K562 (cell line): Measurements from ENCODE around the gene MAPK8IP1. TPM values are rescaled to one million over a fixed set of nuclear protein-coding genes. Genes with fewer than 3 reads are reported as not detected.

Experiments
- ATAC-seq: fragments of 200-7000 bp; cut with Tn5 transposase; 3 replicates; pipeline ENCODE4 v1.9.1; 2020; ENCODE audit warnings: moderate library complexity
- BruUV-seq: library from RNA; stranded (reverse); fragments of 400-500 nt; replicated peaks from 2 replicates; lab custom pipeline; 2021; lab: Mats Ljungman, UMichigan
- CTCF ChIA-PET: fragments of 300-600 bp; formaldehyde crosslinking; extraction: SDS; loops from one replicate; lab custom pipeline; 2021; ENCODE audit warnings: low intra/inter-chr PET ratio; lab: Yijun Ruan, JAX
- POLR2A ChIA-PET: fragments of 300-600, 350-650 bp; sonication (Branson Sonifier 250); formaldehyde crosslinking; extraction: SDS; loops from one replicate; lab custom pipeline; 2021; ENCODE audit warnings: antibody characterized with exemption, inconsistent platforms; lab: Yijun Ruan, JAX
- DNase-seq, 4 experiments: peaks; one replicate each; pipeline versions ENCODE4 v3.0.0 to v3.0.0-alpha.2; 2011 to 2018; ENCODE audit warnings: low spot score in 3 of 4, mixed read lengths in 3 of 4; ENCODE audit errors: extremely low read depth in 1 of 4
- FAIRE-seq: peaks from 2 replicates; lab custom pipeline; 2011; peaks lifted over from hg19 to GRCh38; lab: Jason Lieb, UNC
- H2AFZ ChIP-seq: 2 replicates; pipeline ENCODE4 v1.6.0; 2011; ENCODE audit warnings: low read depth, low read length, control low read depth, inconsistent platforms
- H3K27ac ChIP-seq: fragments of 200-600 bp; 3 replicates; pipeline ENCODE4 v1.8.0; 2011; ENCODE audit warnings: low read depth, mild to moderate bottlenecking, control low read depth, inconsistent platforms, low read length, moderate library complexity, mixed read lengths; ENCODE audit errors: extremely low read depth
- H3K27me3 ChIP-seq, 2 experiments: fragments of 300-600 bp in 1 of 2; 2 replicates in 1 of 2; 3 replicates in 1 of 2; pipeline versions ENCODE4 v1.6.0 to v1.8.0; 2011; ENCODE audit warnings: inconsistent platforms in 2 of 2, low read length in 2 of 2, mild to moderate bottlenecking in 1 of 2, mixed read lengths in 1 of 2, moderate library complexity in 1 of 2; ENCODE audit not compliant: control insufficient read depth in 2 of 2, insufficient read depth in 2 of 2
- H3K36me3 ChIP-seq: fragments of 300-600 bp; 3 replicates; pipeline ENCODE4 v1.8.0; 2011; ENCODE audit warnings: mild to moderate bottlenecking, low read length, inconsistent platforms; ENCODE audit not compliant: control insufficient read depth, insufficient read depth
- H3K4me1 ChIP-seq, 2 experiments: fragments of 200-600 bp in 1 of 2; replicated peaks in 1 of 2; 2 replicates in 1 of 2; 3 replicates in 1 of 2; pipeline versions ENCODE4 v1.5.1 to v1.8.0; 2011; ENCODE audit warnings: inconsistent platforms in 2 of 2, low read length in 2 of 2, mild to moderate bottlenecking in 1 of 2, mixed read lengths in 1 of 2, moderate library complexity in 1 of 2; ENCODE audit not compliant: control insufficient read depth in 2 of 2, insufficient read depth in 2 of 2
- H3K4me2 ChIP-seq: 2 replicates; pipeline ENCODE4 v1.6.1; 2011; ENCODE audit warnings: low read length, control low read depth, inconsistent platforms, mixed read lengths; ENCODE audit not compliant: insufficient read depth
- H3K4me3 ChIP-seq: fragments of 200-600 bp; sonication (generic), shearing (Covaris generic); 2 replicates; pipeline ENCODE4 v1.5.1; 2016; ENCODE audit warnings: control low read depth, inconsistent platforms
- H3K79me2 ChIP-seq: fragments of 200-600 bp; 3 replicates; pipeline ENCODE4 v1.8.0; 2011; ENCODE audit warnings: low read length, inconsistent platforms; ENCODE audit not compliant: control insufficient read depth, insufficient read depth
- H3K9ac ChIP-seq, 2 experiments: 2 replicates each; pipeline versions ENCODE4 v1.6.0 to v1.6.1; 2011; ENCODE audit warnings: low read depth in 2 of 2, low read length in 2 of 2, control low read depth in 1 of 2, inconsistent platforms in 1 of 2, mild to moderate bottlenecking in 1 of 2, mixed read lengths in 1 of 2; ENCODE audit not compliant: insufficient read depth in 1 of 2
- H3K9me1 ChIP-seq: one replicate; pipeline ENCODE4 v1.6.0; 2011; ENCODE audit warnings: inconsistent platforms, mild to moderate bottlenecking, low read length, moderate library complexity; ENCODE audit not compliant: control insufficient read depth, insufficient read depth
- H3K9me3 ChIP-seq: replicated peaks from 2 replicates; pipeline ENCODE4 v1.5.1; 2011; ENCODE audit warnings: low read depth, low read length, inconsistent platforms; ENCODE audit not compliant: control insufficient read depth, insufficient read depth
- H4K20me1 ChIP-seq: replicated peaks from 2 replicates; pipeline ENCODE4 v1.6.1; 2011; ENCODE audit warnings: low read length, inconsistent platforms, mixed read lengths; ENCODE audit not compliant: control insufficient read depth, insufficient read depth
- REST ChIP-seq, 2 experiments: fragments of 450-650 bp; formaldehyde crosslinking in 1 of 2; IDR thresholded peaks; 2 replicates each; pipeline versions ENCODE4 v1.4.0 to v1.6.1; 2014 to 2020; ENCODE audit warnings: mild to moderate bottlenecking in 2 of 2, borderline replicate concordance in 1 of 2, low read depth in 1 of 2
- ZNF384 ChIP-seq: IDR thresholded peaks from 2 replicates; pipeline ENCODE4 v1.6.1; 2012; ENCODE audit warnings: low read depth, low read length, improper control_type of control experiment
- WGBS: fragments of 100-300 bp; shearing (Covaris generic); methylation state at CpG from one replicate; pipeline ENCODE4 v1.1.6; 2016; ENCODE audit warnings: low coverage, mixed read lengths; ENCODE audit not compliant: insufficient coverage; ENCODE audit errors: missing lambda C conversion rate; 5-methylcytosine and 5-hydroxymethylcytosine counted together
- in situ Hi-C: fragments of 300-500 bp; cut with MboI; formaldehyde crosslinking; loops from 4 replicates; pipeline ENCODE4 v1.15.0; 2018; ENCODE audit warnings: inconsistent platforms, mixed read lengths
- intact Hi-C: fragments of 100-400 bp; cut with micrococcal nuclease; formaldehyde crosslinking; loops from 2 replicates; pipeline ENCODE4 v1.14.2; 2022
- polyA plus RNA-seq, 8 experiments: library from polyadenylated mRNA; depleted of rRNA in 4 of 8; stranded (reverse) in 5 of 8; unstranded in 3 of 8; fragments of >200 nt; fragmentation: Nextera tagmentation in 2 of 8; fragmentation: Illumina TruSeq in 1 of 8; extraction: Ambion mirVana in 2 of 8; extraction: Trizol in 1 of 8; gene quantifications; 2 replicates each; pipeline versions ENCODE4 v1.2.1 to v1.2.3, GENCODE V29; 2011 to 2014; ENCODE audit warnings: inconsistent platforms in 1 of 8, missing spikeins in 1 of 8
- total RNA-seq, 7 experiments: library from RNA; depleted of rRNA in 6 of 7; stranded (reverse); fragments of >200 nt in 6 of 7; fragmentation: Illumina TruSeq in 2 of 7; extraction: Trizol in 2 of 7; gene quantifications; 2 replicates each; pipeline versions ENCODE4 v1.2.1 to v1.2.3, GENCODE V29; 2011 to 2021; ENCODE audit warnings: low replicate concordance in 1 of 7

MAPK8IP1 gene
- total and polyA plus RNA-seq, 9 of the 15 experiments (the other 6 are each of a cell fraction or from before 2014, with no cell fraction given) = 0.13 to 6.9 (median 2.5) TPM

GRCh38 chr11:45924927-45925326, 39.5 kb downstream of the MAPK8IP1 start:
- peaks cover 4% of the 10 kb centered on the region; the same call in 2 of the 3 replicates for H3K79me2 ChIP-seq
- BruUV-seq = no TSS peak
- no peak overlapping the region for H2AFZ ChIP-seq
- DNase-seq (no peak), FAIRE-seq (no peak), ATAC-seq (no peak)
- ChIA-PET CTCF (interaction anchor here (0.7 kb wide), 1 partner anchor 31 kb away, joined by 3 read pairs; no protein-coding TSS in a partner anchor), POLR2A (interaction anchor here (1.0 to 1.7 kb wide), 3 partner anchors 10 to 357 kb away, joined by 3 to 5 read pairs (median 3); no protein-coding TSS in a partner anchor)
- intact Hi-C loops (no loop called here), in situ Hi-C loops (no loop called here)
- H3K4me2 ChIP-seq = no peak overlapping the region
- WGBS = 76% methylated on average over 6 of the region's 6 CpGs
- no peak overlapping the region; a peak in 1 of 4 replicates for H3K9ac ChIP-seq
- no peaks in the 10 kb centered on the region for H3K9me1 ChIP-seq
- H3K4me1 ChIP-seq = peaks cover 9 to 66% of the 10 kb centered on the region in 2 experiments
- no peak overlapping the region for H3K4me3 ChIP-seq
- no peak overlapping the region for H3K27ac ChIP-seq
- no peaks in the 10 kb centered on the region; the same call in none of the 2 replicates for H4K20me1 ChIP-seq
- no peaks in the 10 kb centered on the region for H3K9me3 ChIP-seq
- H3K36me3 ChIP-seq = peaks cover 9% of the 10 kb centered on the region; the same call in 1 of the 3 replicates
- TF ChIP-seq ZNF384 (no peak), REST (IDR thresholded peaks at IDR 0.05; ENCODE audit: borderline replicate concordance) (peak; percentile 51), REST (CRISPR knock-in tag; IDR thresholded peaks at IDR 0.05; ENCODE audit: low read depth) (no peak)
- no peaks in the 10 kb centered on the region for H3K27me3 ChIP-seq
